ENCODE measurements around the gene HYAL1.
"Not testable (repeated sequence)": the region's sequence is repeated elsewhere in the genome, so short reads cannot be mapped to it uniquely, and the experiment has no call there.

HYAL1 gene

GRCh38 chr3:50270422-50271224 is 32.8 kb downstream of the HYAL1 start:
- no peak for DNase-seq

GRCh38 chr3:50269977-50270413 is 33.4 kb downstream of the HYAL1 start:
- no peak for DNase-seq

- DNase-seq, result no peak
These were observed 33.9 kb downstream of the HYAL1 start for GRCh38 chr3:50269460-50269859.

DNA sequence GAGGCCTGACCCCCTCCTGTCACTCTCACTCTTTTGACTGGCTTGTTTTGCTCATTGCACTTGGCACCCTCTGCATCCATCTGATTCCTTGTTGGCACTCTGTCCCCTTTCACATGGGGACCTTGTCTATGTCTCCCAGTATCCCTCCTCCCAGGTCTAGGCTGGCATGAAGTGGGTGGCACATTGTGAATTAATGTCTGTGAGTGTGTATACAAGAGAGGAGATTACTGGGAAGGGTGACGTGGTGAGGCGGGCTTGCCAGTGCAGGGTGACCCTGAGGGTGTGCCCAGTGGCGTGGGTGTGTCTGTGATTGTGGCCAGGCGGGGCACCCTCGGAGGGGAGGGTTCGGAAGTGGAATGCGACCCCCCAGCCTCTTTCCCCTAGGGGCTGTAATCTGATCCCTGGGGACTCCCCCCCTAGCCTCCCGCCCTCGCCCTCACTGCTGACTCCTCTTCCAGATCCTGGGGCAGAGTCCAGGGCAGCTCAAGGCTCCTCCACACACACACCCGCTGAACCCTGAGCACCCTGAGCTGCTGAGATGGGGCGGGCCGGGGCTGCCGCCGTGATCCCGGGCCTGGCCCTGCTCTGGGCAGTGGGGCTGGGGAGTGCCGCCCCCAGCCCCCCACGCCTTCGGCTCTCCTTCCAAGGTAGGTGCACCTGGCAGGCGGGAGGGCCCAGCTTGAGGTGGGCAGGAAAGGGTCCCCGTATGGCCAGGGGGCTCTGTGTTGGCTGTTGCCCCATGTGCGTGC is 34.5 kb downstream of the HYAL1 start, which contains the start of gene SEMA3B:
SEMA3B (plus strand) TSS at position 445 of the 749 bp plus-strand sequence; CDS start at position 539, 94 bp downstream.
- peak; percentile 68 for DNase-seq

DNA sequence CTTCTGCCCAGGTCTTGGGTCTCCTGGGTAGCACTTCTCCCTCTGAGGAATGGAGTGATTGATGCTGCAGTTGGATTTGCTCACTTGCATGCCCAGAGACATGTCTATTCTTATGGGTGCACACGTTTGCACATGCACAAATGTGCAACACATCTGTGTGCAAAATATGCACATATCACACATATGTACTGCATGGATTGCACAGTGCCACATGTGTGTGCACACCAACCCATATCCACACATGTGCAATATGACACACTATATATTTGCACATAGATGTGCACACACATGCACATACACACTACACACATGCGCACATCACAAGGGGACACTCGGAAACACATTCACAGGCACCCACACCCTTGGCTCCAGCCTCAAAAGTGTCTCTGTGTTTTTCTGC is 35.1 kb downstream of the HYAL1 start:
- DNase-seq, result no peak

DNA sequence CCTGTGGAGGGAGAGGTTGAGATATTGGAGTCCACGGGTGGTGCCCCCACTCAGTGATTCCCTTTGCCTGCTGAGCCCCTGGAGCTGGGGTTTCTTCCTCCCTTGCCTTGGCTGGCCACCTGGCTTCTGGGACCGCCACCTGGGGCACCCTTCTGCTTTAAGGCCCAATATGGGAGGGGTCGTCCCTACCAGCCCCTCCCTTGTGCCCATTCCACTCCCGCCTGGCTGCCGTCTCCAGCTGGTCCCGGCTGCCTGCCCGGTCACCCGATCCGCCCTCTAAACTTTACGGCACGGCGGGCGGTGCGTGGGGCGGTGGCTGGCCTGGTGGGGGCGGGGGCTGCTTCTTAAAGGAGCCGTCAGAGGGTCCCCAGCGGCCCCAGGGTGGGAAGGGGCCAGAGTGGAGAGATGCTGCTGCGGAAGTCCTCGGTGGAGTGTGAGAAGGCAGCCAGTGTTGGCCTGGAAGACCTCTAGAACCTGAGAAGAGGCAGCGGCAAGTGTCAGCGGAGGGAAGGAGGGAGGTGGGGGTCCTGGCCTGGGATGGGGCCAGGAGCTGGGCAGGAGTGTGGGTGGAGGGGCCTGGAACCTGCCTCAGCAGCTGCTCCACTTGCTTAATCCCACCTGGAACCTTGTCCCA is 36.0 kb downstream of the HYAL1 start:
- DNase-seq, result peak; percentile 86

DNA sequence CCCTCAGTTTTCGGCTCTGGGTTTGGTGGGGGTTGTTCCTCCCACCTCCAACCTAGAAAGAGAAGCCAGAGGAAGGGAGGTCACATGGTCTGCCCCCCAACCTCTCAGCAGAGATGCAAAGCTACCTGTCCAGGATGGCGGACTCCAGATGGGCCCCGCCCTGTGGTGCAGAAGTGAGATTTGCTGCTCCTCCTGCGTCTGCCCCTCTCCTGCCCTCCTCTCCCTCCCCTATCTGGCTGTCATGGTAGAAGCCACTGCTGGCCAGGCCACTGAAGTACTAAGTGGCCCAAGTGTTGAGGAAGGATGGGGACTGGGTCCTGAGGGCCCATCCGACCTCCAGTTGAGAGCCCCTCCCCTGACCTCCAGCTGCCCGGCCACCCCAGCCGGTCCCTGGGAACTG is 36.5 kb downstream of the HYAL1 start:
- DNase-seq, result no peak

GRCh38 chr3:50266017-50266416 is 37.4 kb downstream of the HYAL1 start:
- no peak for DNase-seq

- no peak for DNase-seq
These were observed 37.8 kb downstream of the HYAL1 start for GRCh38 chr3:50265571-50265970.

GRCh38 chr3:50264964-50265485 is 38.3 kb downstream of the HYAL1 start:
- DNase-seq, result no peak

GRCh38 chr3:50264383-50264963 is 38.9 kb downstream of the HYAL1 start:
- DNase-seq, result peak; percentile 97

GRCh38 chr3:50263478-50264382 is 39.6 kb downstream of the HYAL1 start:
- no peak for DNase-seq

- DNase-seq, result no peak
These were observed 40.6 kb downstream of the HYAL1 start for GRCh38 chr3:50262778-50263177.

- DNase-seq, result not testable (repeated sequence)
These were observed 41.2 kb downstream of the HYAL1 start for GRCh38 chr3:50262200-50262599.

DNA sequence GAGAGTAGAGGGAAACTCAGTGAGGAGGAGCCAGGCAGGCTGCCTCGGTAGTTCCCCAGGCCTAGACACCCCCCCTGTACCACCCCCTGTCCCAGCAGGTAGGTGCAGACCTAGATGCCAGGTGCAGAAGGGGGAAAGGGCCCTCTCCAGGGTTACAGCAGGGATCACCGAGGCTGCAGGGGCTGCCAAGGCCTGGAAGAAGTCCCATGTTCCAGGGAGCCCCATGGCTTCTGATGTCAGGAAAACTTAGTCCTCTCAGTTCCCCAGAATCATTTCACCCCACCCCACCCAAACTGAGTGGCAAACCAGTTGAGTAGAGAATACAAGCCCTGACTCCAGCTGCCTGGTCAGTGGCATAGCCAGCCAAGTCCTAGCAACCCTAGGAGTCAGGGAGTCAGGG is 41.9 kb downstream of the HYAL1 start:
- no peak for DNase-seq

DNA sequence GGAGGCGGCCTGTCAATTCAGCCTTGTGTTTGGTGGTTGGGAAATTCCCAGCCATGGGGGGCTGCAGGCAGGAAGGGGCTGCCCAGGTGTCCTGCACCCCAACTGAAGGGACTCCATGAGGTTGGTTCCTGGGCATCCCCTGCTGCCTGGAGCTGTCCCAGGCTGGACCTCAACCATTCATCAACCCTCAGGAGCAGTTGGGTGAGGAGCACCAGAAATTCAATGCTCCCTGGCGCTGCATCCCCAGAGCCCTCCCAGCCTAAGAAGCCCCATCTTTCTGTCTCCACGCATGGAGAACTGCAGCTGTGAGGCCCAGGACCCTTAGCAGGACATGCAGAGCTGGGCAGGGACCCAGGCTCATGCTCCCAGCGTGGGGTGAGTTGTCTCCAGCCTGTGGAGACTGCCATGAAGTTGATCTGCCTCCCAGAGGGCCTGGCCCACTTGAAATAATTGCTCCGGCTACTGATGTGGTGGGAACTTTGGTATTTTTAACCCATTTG is 42.4 kb downstream of the HYAL1 start:
- no peak for DNase-seq

GRCh38 chr3:50260027-50260941 is 43.1 kb downstream of the HYAL1 start:
- DNase-seq, result peak; percentile 96

- no peak for DNase-seq
These were observed 43.8 kb downstream of the HYAL1 start for GRCh38 chr3:50259432-50260026.

- no peak for DNase-seq
These were observed 44.4 kb downstream of the HYAL1 start for GRCh38 chr3:50258979-50259378.

All from left hindlimb (tissue), 1 donor.